Activated CD4-positive, alpha-beta T cell treated with anti-CD3 and anti-CD28 coated beads for 36 hours (primary cell): Measurements from ENCODE around the gene FAM107B. TPM values are rescaled to one million over a fixed set of nuclear protein-coding genes. Genes with fewer than 3 reads are reported as not detected.
"Not testable (repeated sequence)": the region's sequence is repeated elsewhere in the genome, so short reads cannot be mapped to it uniquely, and the experiment has no call there.

Experiments
- ATAC-seq: fragments of 200-7000 bp; cut with Tn5 transposase; one replicate; pipeline ENCODE4 v1.10.0; 2021; ENCODE audit warnings: mild to moderate bottlenecking, moderate library complexity
- CTCF ChIA-PET: fragments of 350-600 bp; sonication (Branson Sonifier 250); formaldehyde crosslinking; loops from one replicate; lab custom pipeline; 2021; ENCODE audit warnings: antibody characterized with exemption; lab: Charles Lee
- POLR2A ChIA-PET: fragments of 350-600 bp; sonication (Branson Sonifier 250); formaldehyde crosslinking; loops from one replicate; lab custom pipeline; 2021; ENCODE audit warnings: antibody characterized with exemption, inconsistent platforms; lab: Charles Lee
- DNase-seq: peaks from one replicate; pipeline ENCODE4 v3.0.0-alpha.2; 2020
- H3K27ac Mint-ChIP-seq: one replicate; pipeline ENCODE4 v1.8.0; 2021; ENCODE audit warnings: mixed read lengths
- H3K27me3 Mint-ChIP-seq: one replicate; pipeline ENCODE4 v1.8.0; 2021; ENCODE audit warnings: mixed read lengths
- H3K36me3 Mint-ChIP-seq: one replicate; pipeline ENCODE4 v1.8.0; 2021; ENCODE audit warnings: low read depth, mixed read lengths
- H3K4me1 Mint-ChIP-seq: one replicate; pipeline ENCODE4 v1.8.0; 2021; ENCODE audit warnings: mixed read lengths
- H3K4me3 Mint-ChIP-seq: one replicate; pipeline ENCODE4 v1.8.0; 2021; ENCODE audit warnings: mild to moderate bottlenecking, moderate library complexity, mixed read lengths
- H3K9me3 Mint-ChIP-seq: one replicate; pipeline ENCODE4 v1.8.0; 2021; ENCODE audit warnings: low read depth, mixed read lengths
- intact Hi-C, 2 experiments: fragments of 100-400 bp; cut with DNase I in 1 of 2; cut with micrococcal nuclease in 1 of 2; formaldehyde crosslinking; loops; one replicate each; pipeline versions ENCODE4 v1.14.2 to v1.15.1; 2022 to 2024; cut with DNase I, micrococcal nuclease
- total RNA-seq, 2 experiments: library from RNA; stranded (reverse); gene quantifications; one replicate each; pipeline ENCODE4 v1.2.3, GENCODE V29; 2021

Gene FAM107B
- total RNA-seq, 2 experiments from 2014 or later: 126 to 148 TPM

- intact Hi-C loops: no loop called here
- no peaks in the 10 kb centered on the region for H3K36me3 Mint-ChIP-seq
- DNase-seq (no peak), ATAC-seq (no peak)
- H3K27me3 Mint-ChIP-seq: no peaks in the 10 kb centered on the region
- H3K27ac Mint-ChIP-seq: no peak overlapping the region
- H3K9me3 Mint-ChIP-seq: peaks cover 5% of the 10 kb centered on the region
- H3K4me1 Mint-ChIP-seq: no peaks in the 10 kb centered on the region
- H3K4me3 Mint-ChIP-seq: no peak overlapping the region
- ChIA-PET CTCF (no interaction called here), POLR2A (no interaction called here)
Observed at GRCh38 chr10:14731875-14732512, 42.7 kb downstream of the FAM107B start.

- ATAC-seq (no peak), DNase-seq (no peak)
- ChIA-PET CTCF (no interaction called here), POLR2A (no interaction called here)
- no peaks in the 10 kb centered on the region for H3K36me3 Mint-ChIP-seq
- H3K9me3 Mint-ChIP-seq: peaks cover 5% of the 10 kb centered on the region
- no peak overlapping the region for H3K27ac Mint-ChIP-seq
- no peak overlapping the region for H3K4me3 Mint-ChIP-seq
- intact Hi-C loops: no loop called here
- H3K4me1 Mint-ChIP-seq: peaks cover 22% of the 10 kb centered on the region
- H3K27me3 Mint-ChIP-seq: no peaks in the 10 kb centered on the region
Observed at GRCh38 chr10:14728346-14728745, 46.4 kb downstream of the FAM107B start.

DNA sequence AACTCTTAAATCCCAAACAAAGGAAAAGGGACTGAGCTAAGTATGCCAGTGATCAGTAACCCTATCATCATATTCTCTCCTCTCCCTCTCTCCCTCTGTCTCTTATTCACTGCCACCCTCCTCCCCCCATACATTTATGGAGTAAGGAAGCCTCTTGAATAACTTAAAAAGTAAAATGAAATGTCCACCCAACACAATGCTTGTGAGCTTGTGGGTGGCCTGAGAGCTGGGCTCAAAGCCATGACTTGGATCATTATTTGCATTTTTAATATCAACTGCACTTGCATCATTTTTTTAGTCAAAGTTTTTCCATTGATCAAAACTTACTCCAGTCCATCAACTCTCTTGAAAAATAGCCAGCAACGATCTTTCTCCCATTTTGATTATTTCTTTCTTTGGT, 46.8 kb downstream of the FAM107B start:
- ChIA-PET CTCF (no interaction called here), POLR2A (no interaction called here)
- H3K27me3 Mint-ChIP-seq: no peaks in the 10 kb centered on the region
- no peaks in the 10 kb centered on the region for H3K36me3 Mint-ChIP-seq
- ATAC-seq (no peak), DNase-seq (no peak)
- peaks cover 5% of the 10 kb centered on the region for H3K9me3 Mint-ChIP-seq
- H3K4me3 Mint-ChIP-seq: no peak overlapping the region
- H3K4me1 Mint-ChIP-seq: peaks cover 26% of the 10 kb centered on the region
- H3K27ac Mint-ChIP-seq: no peak overlapping the region
- intact Hi-C loops: no loop called here

DNA sequence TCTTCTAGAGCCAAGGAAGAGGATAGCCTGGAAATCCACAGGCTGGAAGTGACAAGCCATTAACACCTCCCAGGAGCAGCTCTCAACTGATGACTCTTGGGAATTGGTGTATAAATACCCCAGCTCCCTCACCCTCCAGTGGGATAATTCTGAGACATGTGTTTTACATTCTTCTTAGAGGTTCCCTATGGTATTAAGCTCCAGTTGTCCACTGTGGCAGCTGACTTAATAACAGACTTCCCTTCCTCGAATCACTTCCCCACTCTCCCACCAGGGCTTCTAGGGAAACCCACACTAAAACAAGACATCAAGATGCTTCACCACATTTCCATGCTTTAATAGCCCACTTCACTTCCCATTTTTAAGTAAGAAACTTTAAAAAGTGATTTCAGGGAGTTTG, 47.2 kb downstream of the FAM107B start:
- POLR2A ChIA-PET: no interaction called here
- Mint-ChIP-seq H3K9me3 (peaks cover 5% of the 10 kb centered on the region), H3K27ac (no peak overlapping the region), H3K36me3 (no peaks in the 10 kb centered on the region), H3K4me1 (peaks cover 31% of the 10 kb centered on the region), H3K4me3 (no peak overlapping the region), H3K27me3 (no peaks in the 10 kb centered on the region)
- CTCF ChIA-PET: interaction anchor here (0.6 to 0.9 kb wide), 3 partner anchors 21 to 75 kb away, joined by 3 read pairs; no protein-coding TSS in a partner anchor
- intact Hi-C loops: no loop called here
- no peak for ATAC-seq
- no peak for DNase-seq

GRCh38 chr10:14724931-14725330, 49.8 kb downstream of the FAM107B start:
- peaks cover 5% of the 10 kb centered on the region for H3K9me3 Mint-ChIP-seq
- ChIA-PET CTCF (interaction anchor here (0.8 to 1.2 kb wide), 2 partner anchors 13 to 14 kb away, joined by 3 to 5 read pairs; no protein-coding TSS in a partner anchor), POLR2A (no interaction called here)
- DNase-seq (no peak), ATAC-seq (no peak)
- no peak overlapping the region for H3K27ac Mint-ChIP-seq
- H3K36me3 Mint-ChIP-seq: no peaks in the 10 kb centered on the region
- H3K4me3 Mint-ChIP-seq: no peak overlapping the region
- intact Hi-C loops: no loop called here
- no peaks in the 10 kb centered on the region for H3K27me3 Mint-ChIP-seq
- H3K4me1 Mint-ChIP-seq: peaks cover 36% of the 10 kb centered on the region

DNA sequence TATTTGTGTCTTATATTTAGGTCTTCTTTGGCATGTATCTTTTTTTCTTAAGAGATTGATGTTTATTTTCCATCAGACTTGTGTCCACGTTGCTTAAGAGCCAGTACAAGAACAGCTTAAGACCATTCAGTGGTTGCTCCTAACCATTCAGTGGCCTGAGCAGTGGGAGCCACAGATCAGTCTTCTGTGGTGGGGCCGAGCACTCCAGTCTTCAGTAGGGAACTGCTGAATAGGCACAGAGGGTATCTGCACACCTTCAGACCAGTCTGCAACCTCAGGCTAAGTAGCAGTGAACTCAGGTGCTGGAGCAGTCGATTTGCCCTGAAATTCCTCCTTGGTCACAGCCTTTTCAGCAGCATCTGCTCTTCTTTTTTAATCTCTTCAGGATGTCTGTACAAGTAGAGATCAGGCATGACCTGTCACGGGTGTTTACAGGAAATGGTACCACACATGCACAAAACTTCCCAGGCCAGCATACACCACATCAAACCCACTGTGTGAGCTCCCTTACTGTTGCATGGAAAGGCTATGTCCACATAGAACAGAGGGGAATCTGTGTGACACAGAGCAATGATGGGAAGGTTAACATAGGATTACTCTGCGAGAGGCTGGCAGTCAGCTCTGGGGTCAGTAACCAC, 51.5 kb downstream of the FAM107B start:
- peaks cover 3% of the 10 kb centered on the region for H3K9me3 Mint-ChIP-seq
- ChIA-PET POLR2A (no interaction called here), CTCF (interaction anchor here (0.7 kb wide), 1 partner anchor 113 kb away, joined by 3 read pairs; no protein-coding TSS in a partner anchor)
- H3K36me3 Mint-ChIP-seq: no peaks in the 10 kb centered on the region
- ATAC-seq (peak; percentile 79), DNase-seq (peak; percentile 38)
- no peak overlapping the region for H3K4me3 Mint-ChIP-seq
- no peaks in the 10 kb centered on the region for H3K27me3 Mint-ChIP-seq
- H3K27ac Mint-ChIP-seq: peak overlapping the region; percentile 61
- intact Hi-C loops: no loop called here
- H3K4me1 Mint-ChIP-seq: peaks cover 36% of the 10 kb centered on the region

DNA sequence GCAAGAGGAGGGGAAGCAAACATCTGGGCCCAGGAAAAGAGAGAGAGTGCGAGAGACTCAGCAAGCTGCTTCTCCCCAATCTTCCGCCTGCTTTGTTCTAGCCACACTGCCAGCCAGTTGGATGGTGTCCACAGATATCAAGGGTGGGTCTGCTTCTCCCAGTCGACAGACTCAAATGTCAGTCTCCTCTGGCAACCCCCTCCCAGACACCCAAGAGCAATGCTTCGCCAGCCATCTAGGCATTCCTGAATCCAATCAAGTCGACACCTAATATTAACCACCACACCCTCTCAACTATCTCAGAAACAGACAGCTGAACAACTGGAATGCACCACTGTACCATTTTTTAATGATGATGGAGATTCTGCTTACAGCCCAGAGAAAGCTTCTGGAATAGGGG, 57.1 kb downstream of the FAM107B start:
- Mint-ChIP-seq H3K27ac (no peak overlapping the region), H3K36me3 (no peaks in the 10 kb centered on the region), H3K9me3 (peaks cover 3% of the 10 kb centered on the region), H3K27me3 (no peaks in the 10 kb centered on the region), H3K4me3 (no peak overlapping the region), H3K4me1 (peaks cover 6% of the 10 kb centered on the region)
- ChIA-PET CTCF (no interaction called here), POLR2A (no interaction called here)
- no peak for DNase-seq
- intact Hi-C loops: no loop called here
- ATAC-seq: no peak

- ChIA-PET CTCF (no interaction called here), POLR2A (no interaction called here)
- Mint-ChIP-seq H3K9me3 (peaks cover 3% of the 10 kb centered on the region), H3K4me1 (peaks cover 2% of the 10 kb centered on the region), H3K4me3 (no peak overlapping the region), H3K27ac (no peak overlapping the region), H3K27me3 (no peaks in the 10 kb centered on the region), H3K36me3 (no peaks in the 10 kb centered on the region)
- ATAC-seq (no peak), DNase-seq (no peak)
- intact Hi-C loops: no loop called here
Observed at GRCh38 chr10:14712991-14713424, 61.7 kb downstream of the FAM107B start.

GRCh38 chr10:14709344-14709743, 65.4 kb downstream of the FAM107B start:
- H3K27ac Mint-ChIP-seq, DNase-seq, CTCF ChIA-PET, H3K9me3 Mint-ChIP-seq, H3K36me3 Mint-ChIP-seq, intact Hi-C loops, ATAC-seq, POLR2A ChIA-PET, H3K27me3 Mint-ChIP-seq, H3K4me3 Mint-ChIP-seq, H3K4me1 Mint-ChIP-seq: not testable (repeated sequence)

DNA sequence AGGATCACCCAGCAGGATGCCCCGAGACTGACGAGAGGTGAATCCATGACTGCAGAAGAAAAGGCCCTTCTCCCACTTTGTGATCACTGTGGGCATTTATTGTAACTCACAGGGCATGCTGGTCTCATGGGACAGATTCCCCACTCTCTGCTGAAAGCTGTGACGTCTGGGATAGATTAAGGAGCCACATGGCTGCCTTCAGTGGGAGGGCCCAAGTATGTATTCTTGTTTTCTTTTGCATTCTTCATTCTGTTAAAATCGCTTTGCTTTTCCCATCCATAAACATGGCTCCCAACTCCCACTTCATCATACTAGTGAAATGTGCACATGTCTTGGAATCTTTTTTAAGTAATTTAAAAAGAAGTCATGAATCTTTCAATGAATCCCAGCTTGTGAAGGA, 67.2 kb downstream of the FAM107B start:
- Mint-ChIP-seq H3K4me1 (peaks cover 2% of the 10 kb centered on the region), H3K27ac (no peak overlapping the region), H3K4me3 (no peak overlapping the region), H3K27me3 (no peaks in the 10 kb centered on the region), H3K36me3 (no peaks in the 10 kb centered on the region), H3K9me3 (no peaks in the 10 kb centered on the region)
- ATAC-seq (no peak), DNase-seq (no peak)
- intact Hi-C loops: no loop called here
- ChIA-PET POLR2A (no interaction called here), CTCF (no interaction called here)

- H3K4me1 Mint-ChIP-seq: peaks cover 2% of the 10 kb centered on the region
- no peaks in the 10 kb centered on the region for H3K36me3 Mint-ChIP-seq
- ChIA-PET CTCF (no interaction called here), POLR2A (no interaction called here)
- H3K9me3 Mint-ChIP-seq: no peaks in the 10 kb centered on the region
- DNase-seq (no peak), ATAC-seq (no peak)
- H3K4me3 Mint-ChIP-seq: no peak overlapping the region
- H3K27ac Mint-ChIP-seq: no peak overlapping the region
- H3K27me3 Mint-ChIP-seq: no peaks in the 10 kb centered on the region
- intact Hi-C loops: no loop called here
Observed at GRCh38 chr10:14705548-14706230, 69.0 kb downstream of the FAM107B start.

- ChIA-PET CTCF (interaction anchor here (0.6 to 0.9 kb wide), 2 partner anchors 160 to 214 kb away, joined by 3 read pairs; no protein-coding TSS in a partner anchor), POLR2A (no interaction called here)
- ATAC-seq (no peak), DNase-seq (no peak)
- intact Hi-C loops: no loop called here
- Mint-ChIP-seq H3K4me1 (peaks cover 4% of the 10 kb centered on the region), H3K27ac (no peak overlapping the region), H3K4me3 (no peak overlapping the region), H3K27me3 (no peaks in the 10 kb centered on the region), H3K36me3 (no peaks in the 10 kb centered on the region), H3K9me3 (peaks cover 6% of the 10 kb centered on the region)
Observed at GRCh38 chr10:14703631-14704001, 71.1 kb downstream of the FAM107B start.
